Suppressor macrophage treated with lipopolysaccharide for 4 hours (primary cell): ENCODE data around the gene ABCA1.
"Not testable (repeated sequence)": the region's sequence is repeated elsewhere in the genome, so short reads cannot be mapped to it uniquely, and the experiment has no call there.

Source experiments
- DNase-seq: peaks from one replicate; pipeline ENCODE4 v3.0.0-alpha.2; 2020

ABCA1 gene

DNA sequence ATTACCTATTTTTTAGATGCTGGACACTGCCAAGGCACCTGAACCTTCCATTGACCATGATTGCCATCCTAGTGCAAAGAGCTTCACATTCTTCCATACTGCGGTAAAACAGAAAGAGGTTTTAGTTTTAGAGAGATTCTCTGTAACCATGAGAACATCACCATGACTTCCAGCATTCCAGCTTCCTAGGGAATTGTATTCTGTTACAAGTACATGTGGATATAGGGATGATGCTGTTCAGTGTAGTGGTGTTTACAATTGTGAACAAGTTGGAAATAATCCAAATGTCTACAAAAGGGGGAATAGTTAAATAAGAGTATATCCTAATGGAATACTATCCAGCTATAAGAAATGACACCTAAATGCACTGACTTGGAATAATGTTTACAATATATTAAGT is 141.7 kb downstream of the ABCA1 start:
- DNase-seq, result no peak

DNA sequence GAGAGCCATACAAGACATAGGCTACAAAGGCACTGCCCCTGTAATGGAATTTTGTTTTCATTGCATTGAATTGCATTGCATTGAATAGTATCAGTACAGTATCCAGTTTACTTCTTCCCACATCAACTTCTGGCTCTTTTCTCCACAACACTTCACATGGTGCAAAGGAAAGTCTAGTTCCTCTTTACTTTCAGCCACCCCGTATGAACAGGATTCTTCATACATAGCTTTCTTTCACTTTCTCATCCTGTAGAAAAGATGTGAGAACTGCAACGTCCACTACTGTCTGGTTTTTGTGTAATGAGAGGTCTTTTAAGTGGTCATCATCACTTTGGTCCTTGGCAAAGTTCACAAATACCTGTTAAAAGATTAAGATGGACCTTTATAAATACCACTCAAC is 143.9 kb downstream of the ABCA1 start:
- peak; percentile 64 for DNase-seq

DNA sequence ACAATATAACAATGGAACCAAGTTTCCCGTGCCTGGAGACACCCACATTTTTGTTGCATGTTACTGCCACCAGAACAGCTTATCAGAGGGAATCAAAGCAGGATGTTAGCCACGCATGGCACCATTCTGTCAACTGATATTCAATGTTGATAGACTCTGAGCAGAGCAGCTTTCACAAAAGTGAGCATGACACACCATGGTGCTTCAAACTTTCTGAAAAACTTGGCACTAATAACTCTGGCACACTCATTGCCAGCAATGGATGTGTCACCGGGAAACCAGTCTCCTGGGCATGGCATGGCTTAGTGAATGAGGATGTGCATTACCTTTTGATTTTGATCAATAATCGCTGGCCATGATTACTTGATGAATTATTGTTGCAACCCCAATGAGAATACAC is 144.4 kb downstream of the ABCA1 start:
- DNase-seq, result no peak

DNA sequence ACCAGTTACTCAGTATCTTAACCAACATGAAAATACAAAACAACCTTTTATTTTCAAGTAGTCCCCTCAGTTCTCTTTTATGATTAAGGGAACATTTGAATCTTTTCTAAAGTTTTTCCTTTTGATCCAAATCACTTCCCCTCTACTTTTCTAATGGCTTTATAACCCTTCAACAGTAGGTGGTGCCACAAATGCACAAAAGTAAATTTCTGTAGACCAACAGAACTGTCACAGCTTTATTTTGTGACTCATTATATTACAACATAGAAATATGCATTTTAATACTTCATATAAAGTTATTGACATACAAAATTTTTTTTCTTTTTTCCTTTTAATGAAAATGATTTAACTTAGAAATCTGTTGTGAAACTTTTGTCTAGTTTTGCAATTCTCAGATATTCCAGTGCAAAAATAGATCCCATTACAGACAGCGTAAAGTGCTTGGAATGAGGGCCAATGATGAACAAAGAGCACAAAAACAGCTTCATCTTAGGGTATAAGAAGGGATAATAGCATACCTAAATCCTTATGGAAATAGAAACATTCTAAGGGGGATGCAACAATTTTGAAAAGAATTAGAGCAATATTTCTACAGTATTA is 147.1 kb downstream of the ABCA1 start:
- peak; percentile 57 for DNase-seq

DNA sequence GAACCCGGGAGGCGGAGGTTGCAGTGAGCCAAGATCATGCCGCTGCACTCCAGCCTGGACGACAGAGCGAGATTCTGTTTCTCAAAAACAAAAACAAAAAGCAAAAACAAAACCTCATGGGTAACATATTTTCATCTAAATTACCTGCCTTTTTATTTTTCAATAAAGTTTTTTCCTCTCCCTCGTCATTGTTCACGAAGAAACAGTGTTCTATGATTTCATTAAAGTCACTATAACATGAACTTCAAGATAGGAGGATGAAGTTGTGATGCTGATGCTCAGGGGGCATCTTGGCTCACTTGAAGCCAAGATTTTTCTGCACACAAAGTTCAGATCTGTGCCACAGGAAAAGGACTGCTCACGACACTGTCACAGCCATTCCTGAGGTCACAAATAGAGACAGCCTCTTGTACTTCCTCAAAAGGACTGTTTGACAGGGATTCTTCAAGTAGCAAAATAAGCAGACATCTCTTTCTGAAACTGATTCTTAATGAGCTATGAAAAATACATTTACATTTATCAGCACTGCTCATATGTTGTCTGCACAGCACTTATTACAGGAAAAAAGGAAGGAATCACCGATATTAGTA is 147.9 kb downstream of the ABCA1 start:
- peak; percentile 57 for DNase-seq

DNA sequence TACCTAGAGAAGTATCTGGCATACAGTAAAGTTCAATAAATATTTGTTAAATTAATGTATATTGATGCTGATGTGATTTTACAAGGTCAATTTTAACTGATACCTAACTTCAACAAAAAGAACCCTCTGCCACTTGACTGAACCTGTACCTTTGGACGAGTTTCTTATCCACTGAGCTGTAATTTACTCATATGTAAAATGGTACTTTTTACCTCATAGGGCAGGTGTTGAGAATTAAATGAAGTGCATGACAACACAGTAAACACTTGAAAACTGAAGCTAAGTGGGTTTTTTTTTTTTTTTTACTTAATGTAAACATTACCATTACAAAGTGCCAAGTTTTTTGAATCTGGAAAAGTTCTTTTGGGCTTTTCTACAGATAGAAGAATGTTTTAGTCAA is 148.6 kb downstream of the ABCA1 start:
- no peak for DNase-seq

DNA sequence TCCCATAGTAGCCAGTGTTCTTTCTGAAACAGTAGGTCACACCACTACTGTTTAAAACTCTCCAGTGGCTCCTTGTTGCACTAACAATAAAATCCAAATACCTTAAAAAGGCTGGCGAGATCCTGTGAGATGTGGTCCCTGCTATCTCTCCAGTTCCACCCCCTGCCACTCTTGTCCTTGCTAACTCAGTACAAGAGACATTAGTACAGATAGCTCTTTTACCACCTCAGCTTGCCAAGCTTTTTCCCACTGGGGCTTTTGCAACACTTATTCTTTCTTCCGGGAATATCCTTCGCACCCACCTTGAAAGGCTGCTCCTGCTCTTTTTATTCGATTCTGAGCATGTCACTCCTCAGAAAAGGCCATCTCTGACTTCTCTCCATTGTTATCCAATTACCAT is 149.2 kb downstream of the ABCA1 start:
- no peak for DNase-seq

DNA sequence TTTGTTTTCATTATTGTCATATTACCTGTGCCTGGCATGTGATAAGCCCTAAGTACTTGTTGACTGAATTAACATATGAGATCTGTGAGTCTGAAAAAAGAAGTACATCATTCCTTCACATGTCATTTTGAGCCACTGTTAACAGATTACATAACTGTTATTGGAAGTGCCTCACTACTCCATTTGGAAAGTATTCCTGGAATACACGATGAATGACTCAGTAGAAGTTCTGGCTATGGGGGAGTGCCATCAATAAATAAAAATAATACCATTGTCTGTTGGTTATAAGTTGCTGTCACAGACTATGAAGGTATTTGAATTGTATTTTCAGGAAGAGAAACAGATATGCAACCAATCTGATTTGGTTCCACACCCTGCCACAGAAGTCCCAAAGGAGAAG is 151.2 kb downstream of the ABCA1 start:
- DNase-seq, result peak; percentile 44

DNA sequence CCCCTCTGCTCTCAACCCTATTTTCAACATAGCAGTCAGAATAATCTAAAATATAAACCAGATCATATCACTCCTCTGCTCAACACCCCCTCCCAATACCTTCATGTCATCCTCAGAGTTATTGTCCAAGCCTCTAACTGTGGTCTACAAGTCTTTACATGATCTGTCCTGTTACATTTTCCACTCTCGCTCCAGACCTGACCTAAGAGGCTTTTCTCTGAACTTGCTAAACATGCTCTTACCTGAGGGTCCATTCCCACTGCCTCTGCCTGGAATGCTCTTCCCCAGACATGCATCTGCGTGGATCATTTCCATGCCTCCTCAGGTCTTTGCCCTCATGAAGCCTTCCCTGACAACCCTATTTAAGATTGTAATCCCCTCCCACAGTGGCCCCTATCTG is 152.0 kb downstream of the ABCA1 start:
- no peak for DNase-seq

DNA sequence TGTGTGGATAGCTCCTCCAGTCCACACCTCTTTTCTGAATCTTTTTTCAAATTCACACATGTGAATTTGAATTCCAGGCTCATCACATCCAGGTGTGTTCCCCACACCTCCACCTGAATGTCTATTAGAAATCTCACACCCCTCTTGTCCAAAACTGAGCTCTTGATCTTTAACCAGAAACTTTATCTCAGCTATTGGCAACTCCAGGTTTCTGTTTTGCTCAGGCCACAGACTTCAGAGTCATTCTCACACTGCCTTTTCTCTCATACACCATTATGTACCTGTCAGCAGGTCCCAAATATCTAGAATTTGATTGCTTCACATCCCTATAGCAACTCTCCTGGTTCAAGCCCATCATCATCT is 152.4 kb downstream of the ABCA1 start:
- peak; percentile 46 for DNase-seq

DNA sequence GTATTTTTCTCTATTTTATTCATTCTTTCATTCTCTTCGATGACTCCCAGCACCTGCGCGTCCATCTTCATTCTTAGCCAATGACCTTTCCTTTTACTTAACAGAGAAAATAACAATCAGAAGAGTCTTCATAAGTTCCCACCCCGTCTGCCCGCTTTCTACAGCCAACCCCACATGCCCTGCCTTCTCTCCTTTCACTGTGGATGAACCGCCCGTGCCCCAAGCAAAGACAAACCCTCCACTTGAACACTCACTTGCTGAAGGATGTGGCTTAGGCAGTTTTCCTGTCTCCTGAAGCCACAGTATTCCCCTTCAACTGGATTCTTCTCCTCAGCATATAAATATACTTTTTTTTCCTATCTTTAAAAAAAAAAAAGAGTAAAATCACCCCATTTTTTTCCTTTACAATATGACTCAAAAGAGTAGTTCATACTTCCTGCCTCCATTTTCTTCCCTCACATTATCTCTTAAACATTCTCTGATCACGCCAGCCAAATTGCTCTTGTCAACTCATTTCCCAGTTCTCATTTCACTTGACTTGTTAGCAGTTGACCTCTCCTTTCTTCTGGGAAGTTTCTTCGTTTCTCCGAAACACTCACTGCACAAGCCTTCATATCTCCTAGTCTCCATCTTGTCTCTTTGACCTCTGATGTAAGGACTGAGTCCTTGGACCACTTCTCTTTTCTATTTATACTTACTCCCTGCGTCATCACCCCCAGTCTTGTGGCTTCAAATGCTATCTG is 153.0 kb downstream of the ABCA1 start:
- DNase-seq, result peak; percentile 87

DNA sequence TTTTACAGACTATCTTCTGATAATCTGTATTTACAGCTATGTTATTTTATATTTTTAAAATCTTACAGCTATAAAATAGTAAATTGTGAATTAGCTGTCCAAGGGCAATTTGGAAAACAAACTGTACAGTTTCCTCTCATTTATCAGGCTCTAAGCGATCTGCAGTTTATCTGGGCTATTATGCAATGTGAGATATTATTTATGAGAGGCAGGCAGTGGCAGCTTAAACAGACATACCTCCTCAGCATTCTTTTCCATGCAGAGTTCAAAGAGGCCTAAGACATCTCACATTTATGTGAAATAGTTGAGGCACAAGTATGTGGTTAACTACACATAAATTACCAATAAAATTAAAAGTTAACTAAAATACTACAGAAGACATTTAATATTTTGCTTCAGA is 153.8 kb downstream of the ABCA1 start:
- no peak for DNase-seq

DNA sequence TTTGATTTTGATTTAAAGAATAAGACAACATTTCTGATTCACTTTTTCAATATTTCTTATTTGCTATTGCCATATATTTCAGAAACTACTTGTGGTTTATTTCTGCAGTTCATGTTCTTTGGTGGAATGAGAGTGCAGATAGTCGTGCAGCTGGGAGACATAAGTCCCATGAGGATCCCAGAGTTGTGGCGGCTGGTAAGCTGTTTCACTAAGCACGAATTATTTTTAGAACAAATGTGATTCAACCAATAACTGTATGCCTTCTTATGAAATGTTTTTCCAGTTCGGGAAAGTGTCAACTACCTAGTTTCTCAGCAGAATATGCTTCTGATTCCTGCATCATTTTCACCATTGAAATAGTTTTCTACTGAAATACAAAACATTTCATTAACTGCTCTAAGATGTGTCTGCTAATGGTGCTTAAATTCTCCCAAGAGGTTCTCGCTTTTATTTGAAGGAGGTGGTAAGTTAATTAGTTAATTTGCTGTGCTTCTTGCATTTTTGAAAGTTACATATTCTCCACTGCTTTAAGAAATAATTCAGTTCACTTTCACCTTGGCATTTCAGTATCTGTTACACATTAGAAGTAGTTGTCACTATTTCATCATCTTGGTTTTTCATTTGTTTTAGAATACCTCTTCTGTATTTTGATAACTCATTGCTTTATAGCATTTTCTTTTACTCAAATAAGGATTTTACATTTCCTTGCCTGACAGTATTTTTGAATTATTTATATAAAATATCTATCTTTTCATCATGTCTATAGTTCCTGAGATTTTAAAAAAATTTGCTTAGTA is 155.0 kb downstream of the ABCA1 start:
- peak; percentile 52 for DNase-seq

DNA sequence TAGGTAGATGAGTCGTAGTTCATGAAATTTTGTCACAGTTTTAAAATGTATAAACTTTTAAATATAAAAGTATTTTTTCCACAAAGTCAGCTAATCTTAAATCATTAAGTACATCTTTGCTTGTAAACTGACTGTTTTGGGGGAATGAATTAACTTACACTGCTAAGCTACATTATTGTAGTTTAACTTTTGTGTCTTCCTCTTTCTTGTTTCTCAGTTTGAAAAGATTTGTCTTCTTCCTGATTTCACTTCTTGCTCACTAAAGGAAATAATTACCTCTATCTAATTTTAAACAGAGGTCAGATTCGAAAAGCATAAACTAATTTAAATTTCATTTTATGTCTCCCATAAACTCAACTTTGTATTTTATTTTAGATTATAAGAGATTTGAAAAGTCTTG is 158.3 kb downstream of the ABCA1 start:
- DNase-seq, result no peak

DNA sequence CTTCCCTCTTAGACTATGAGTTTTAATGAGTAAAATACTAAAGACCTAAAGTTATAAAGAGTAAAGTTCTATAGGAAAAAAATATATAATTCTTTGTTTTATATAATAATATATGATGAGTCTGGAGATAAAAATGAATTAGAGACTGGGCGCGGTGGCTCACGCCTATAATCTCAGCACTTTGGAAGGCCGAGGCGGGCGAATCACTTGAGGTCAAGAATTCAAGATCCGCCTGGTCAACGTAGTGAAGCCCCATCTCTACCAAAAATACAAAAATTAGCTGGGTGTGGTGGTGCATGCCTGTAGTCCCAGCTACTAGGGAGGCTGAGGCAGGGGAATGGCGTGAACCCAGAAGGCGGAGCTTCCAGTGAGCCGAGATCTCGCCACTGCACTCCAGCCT is 158.9 kb downstream of the ABCA1 start:
- DNase-seq, result not testable (repeated sequence)

DNA sequence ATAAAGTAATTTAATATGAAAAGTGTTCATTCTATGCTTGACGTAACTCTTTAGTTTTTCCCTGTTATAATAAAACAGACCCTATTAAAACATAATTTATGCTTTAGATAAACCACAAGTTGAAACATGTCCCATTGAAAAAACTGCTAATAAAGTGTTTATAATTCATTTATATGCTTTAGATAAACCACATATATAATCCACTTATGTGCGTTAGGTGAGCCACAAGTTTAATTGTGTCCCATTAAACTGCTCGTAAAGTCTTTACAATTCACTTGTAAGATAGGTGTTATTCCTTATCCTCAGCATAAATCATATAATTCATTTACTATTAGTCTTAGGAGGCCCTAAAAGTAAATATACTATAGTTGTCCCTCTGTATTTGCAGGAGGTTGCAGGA is 160.4 kb downstream of the ABCA1 start:
- DNase-seq, result no peak

DNA sequence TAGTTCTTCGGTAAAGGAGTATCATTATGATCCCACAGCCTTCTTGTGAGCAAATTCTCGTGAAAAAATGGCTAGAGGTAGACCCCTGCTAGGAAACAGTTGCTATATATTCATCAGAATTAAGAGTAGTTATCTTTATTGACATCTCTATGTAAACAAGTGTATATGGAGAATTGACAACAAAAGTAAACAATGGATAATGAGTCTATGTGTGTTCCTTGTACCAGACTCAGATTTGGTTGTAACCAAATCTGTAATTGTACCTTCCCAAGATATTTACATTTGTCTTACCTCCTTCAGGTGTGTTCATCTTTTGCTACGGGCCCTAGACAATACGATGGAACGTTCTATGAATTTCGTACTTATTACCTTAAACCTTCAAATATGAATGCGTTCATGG is 161.9 kb downstream of the ABCA1 start:
- DNase-seq, result no peak

DNA sequence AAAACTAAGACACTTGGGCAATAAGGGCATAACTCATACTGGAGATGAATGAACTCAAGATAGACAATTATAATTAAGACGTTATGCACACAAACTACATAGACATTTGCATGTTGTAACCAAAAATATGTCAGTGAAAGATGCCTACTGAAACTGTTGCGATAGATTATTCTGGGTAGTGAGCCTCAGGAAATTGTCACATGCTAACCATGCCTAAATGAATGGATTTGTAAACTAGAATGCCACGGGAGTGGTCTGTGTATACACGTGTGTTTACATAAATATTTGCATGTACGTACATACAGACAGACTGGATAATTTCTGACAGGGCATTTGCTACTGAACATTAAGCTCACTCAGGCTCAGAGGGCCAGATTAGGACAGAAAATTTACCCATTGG is 162.8 kb downstream of the ABCA1 start:
- no peak for DNase-seq

DNA sequence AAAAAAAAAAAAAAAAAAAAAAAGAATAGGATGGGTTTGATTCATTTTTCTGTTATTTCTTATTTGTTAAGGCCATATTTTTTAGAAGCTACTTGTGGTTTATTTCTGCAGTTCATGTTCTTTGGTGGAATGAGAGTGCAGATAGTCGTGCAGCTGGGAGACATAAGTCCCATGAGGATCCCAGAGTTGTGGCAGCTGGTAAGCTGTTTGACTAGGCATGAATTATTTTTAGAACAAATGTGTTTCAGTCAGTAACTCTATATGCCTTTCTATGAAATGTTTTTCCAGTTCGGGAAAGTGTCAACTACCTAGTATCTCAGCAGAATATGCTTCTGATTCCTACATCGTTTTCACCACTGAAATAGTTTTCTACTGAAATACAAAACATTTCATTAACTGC is 169.0 kb downstream of the ABCA1 start:
- DNase-seq, result no peak

DNA sequence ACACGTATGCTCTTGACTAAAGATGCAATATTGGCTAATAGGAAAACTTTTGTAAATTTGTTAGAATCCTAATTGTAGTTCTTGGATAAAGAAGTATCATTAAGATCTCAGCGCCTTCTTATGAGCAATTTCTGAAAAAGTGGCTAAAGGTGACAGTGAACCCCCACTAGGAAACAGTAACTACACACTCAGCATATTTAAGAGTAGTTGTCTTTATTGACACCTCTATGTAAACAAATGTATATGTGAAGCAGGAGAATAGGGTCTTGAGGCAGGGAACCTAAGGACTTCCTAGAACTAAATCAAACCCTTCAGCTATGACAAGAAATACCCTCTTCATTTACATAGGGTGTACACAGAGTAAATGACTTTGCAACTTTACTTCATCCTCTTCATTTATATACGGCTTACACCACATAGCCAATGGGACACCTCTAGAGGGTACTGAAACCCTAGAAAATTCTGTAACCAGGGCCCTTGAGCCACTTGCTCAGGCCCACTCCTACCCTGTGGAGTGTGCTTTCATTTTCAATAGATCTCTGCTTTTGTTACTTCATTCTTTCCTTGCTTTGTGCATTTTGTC is 177.7 kb downstream of the ABCA1 start:
- DNase-seq, result peak; percentile 58

DNA sequence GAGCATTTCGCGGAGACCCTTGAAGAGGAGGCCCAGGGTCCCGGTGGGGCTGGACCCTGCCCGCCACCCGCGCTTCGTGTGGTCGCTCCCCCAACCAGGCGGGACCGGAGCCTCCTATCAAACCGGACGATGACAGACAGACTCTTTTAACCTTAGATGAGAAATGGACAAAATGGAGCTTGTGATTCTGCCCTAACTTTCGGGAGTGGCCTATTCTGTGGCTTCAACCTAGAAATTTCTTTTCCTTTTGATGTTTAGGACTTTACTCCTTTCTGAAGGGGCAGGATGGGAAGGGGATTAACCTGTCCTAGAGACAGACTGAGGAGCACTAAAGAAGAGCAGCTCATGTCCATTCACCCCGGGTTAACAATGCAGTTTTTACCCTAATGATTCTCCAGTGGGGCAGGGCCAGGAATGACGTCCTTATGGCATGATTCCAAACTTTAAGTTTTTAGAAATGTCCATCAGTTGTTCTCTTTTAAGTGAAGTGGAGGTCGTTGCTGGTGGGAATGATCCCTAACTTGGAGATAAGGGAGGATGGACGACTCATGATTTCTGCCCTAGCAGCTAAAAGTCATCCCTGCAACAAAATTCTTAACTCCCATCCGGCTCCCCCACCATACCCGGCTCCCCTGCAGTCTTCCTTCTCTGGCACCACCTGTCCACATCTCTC is 179.5 kb downstream of the ABCA1 start:
- peak; percentile 54 for DNase-seq

DNA sequence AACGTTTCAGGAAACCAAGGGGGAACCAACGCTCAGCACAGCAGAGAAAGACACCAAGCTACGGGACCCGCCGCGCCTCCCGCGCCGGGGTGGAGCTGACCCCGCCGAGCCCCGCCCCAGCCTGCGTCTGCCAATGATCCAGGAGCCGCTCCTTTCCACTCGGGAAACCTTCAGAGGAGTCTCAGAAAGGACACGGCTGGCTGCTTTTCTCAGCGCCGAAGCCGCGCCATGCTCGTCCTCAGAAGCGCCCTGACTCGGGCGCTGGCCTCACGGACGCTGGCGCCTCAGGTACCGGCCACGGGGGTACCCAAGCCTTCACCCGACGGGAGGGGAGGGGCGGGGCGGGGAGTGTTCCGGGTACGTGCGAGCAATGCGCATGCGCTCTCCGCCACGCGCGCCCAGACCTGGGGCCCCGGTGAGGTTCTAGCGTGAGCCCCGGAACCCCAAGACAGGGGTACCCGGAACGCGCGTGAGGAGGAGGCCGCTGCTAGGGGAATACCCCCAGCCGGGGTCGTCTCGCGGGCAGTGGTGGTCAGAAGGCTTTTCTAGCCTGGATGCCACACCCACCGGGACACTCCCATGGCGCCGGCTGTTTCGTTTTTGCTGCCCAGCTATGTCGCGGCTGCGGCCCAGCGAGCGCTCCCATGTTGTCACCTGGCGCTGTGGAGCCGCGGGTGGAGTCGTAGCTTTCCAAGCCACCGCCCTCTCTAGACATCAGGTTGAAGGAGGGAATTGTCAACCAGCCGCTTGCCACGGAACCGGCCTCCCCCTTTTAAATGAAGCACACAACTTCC is 180.2 kb downstream of the ABCA1 start, which contains the start of gene NIPSNAP3A:
Gene NIPSNAP3A, plus strand, starts transcription at position 119 of the 794 bp plus-strand sequence. Its CDS starts 110 bp downstream, at position 229.
- DNase-seq, result peak; percentile 91
